H1 (cell line): Measurements from ENCODE around the gene TEAD3. TPM values are rescaled to one million over a fixed set of nuclear protein-coding genes. Genes with fewer than 3 reads are reported as not detected.
A peak's percentile ranks its signal among the peaks of the same experiment; 100 is the strongest.

Experiments used
- CTCF ChIA-PET: fragments of 300-600 bp; sonication (Branson Sonifier 250); formaldehyde crosslinking; loops from one replicate; lab custom pipeline; 2021; ENCODE audit not compliant: partially characterized antibody; lab: Charles Lee
- POLR2A ChIA-PET: fragments of 300-600 bp; sonication (Branson Sonifier 250); formaldehyde crosslinking; loops from one replicate; lab custom pipeline; 2021; ENCODE audit warnings: inconsistent platforms; ENCODE audit not compliant: partially characterized antibody; lab: Charles Lee
- DNase-seq, 2 experiments: peaks; one replicate each; pipeline versions ENCODE4 v3.0.0 to v3.0.0-alpha.2; 2010 to 2022; ENCODE audit warnings: low spot score in 2 of 2, low read depth in 1 of 2, mixed read lengths in 1 of 2
- FAIRE-seq: peaks from 2 replicates; lab custom pipeline; 2011; peaks lifted over from hg19 to GRCh38; lab: Jason Lieb, UNC
- H2AFZ ChIP-seq: 2 replicates; pipeline ENCODE4 v1.8.1; 2012; ENCODE audit warnings: low read length, inconsistent platforms
- H2AK5ac ChIP-seq: 2 replicates; pipeline ENCODE4 v1.6.1; 2013; ENCODE audit warnings: low read depth, low read length
- H2BK120ac ChIP-seq: replicated peaks from 2 replicates; pipeline ENCODE3; 2013; ENCODE audit warnings: low read depth, low read length, inconsistent platforms
- H2BK12ac ChIP-seq: 2 replicates; pipeline ENCODE4 v1.6.1; 2013; ENCODE audit warnings: low read depth, low read length
- H2BK15ac ChIP-seq: 2 replicates; pipeline ENCODE4 v1.6.1; 2013; ENCODE audit warnings: low read length
- H2BK20ac ChIP-seq: 2 replicates; pipeline ENCODE4 v1.6.1; 2013; ENCODE audit warnings: low read length
- H2BK5ac ChIP-seq: 2 replicates; pipeline ENCODE4 v1.6.1; 2013; ENCODE audit warnings: low read depth, low read length
- H3K14ac ChIP-seq: 2 replicates; pipeline ENCODE4 v1.6.1; 2013; ENCODE audit warnings: inconsistent platforms; ENCODE audit not compliant: insufficient read length
- H3K18ac ChIP-seq: 2 replicates; pipeline ENCODE4 v1.6.1; 2013; ENCODE audit warnings: low read length; ENCODE audit errors: extremely low read depth
- H3K23ac ChIP-seq: 2 replicates; pipeline ENCODE4 v1.6.1; 2013; ENCODE audit warnings: inconsistent platforms; ENCODE audit not compliant: insufficient read length
- H3K23me2 ChIP-seq: 2 replicates; pipeline ENCODE4 v1.6.1; 2013; ENCODE audit warnings: low read depth, low read length
- H3K27ac ChIP-seq: 2 replicates; pipeline ENCODE4 v1.6.1; 2011; ENCODE audit warnings: low read depth, low read length, inconsistent platforms
- H3K27me3 ChIP-seq, 4 experiments: replicated peaks in 1 of 4; 1 replicate in 1 of 4; 2 replicates in 3 of 4; pipeline versions ENCODE4 v1.6.1 to v1.8.1; 2011 to 2013; ENCODE audit warnings: low read length in 3 of 4, mild to moderate bottlenecking in 3 of 4, inconsistent platforms in 2 of 4, mixed read lengths in 2 of 4, moderate library complexity in 1 of 4; ENCODE audit not compliant: control insufficient read depth in 3 of 4, insufficient read depth in 3 of 4; ENCODE audit errors: extremely low read depth in 1 of 4
- H3K36me3 ChIP-seq, 4 experiments: 2 replicates each; pipeline versions ENCODE4 v1.6.1 to v1.8.1; 2011 to 2013; ENCODE audit warnings: mild to moderate bottlenecking in 4 of 4, low read length in 3 of 4, moderate library complexity in 2 of 4, control low read depth in 1 of 4, inconsistent platforms in 1 of 4; ENCODE audit not compliant: insufficient read depth in 4 of 4, control insufficient read depth in 2 of 4
- H3K4ac ChIP-seq: replicated peaks from 2 replicates; pipeline ENCODE3; 2013; ENCODE audit warnings: low read length, low read depth, mixed read lengths, inconsistent platforms; ENCODE audit not compliant: insufficient read length
- H3K4me1 ChIP-seq, 4 experiments: replicated peaks in 1 of 4; 1 replicate in 1 of 4; 2 replicates in 3 of 4; pipeline versions ENCODE4 v1.6.1 to v1.8.1; 2011 to 2013; ENCODE audit warnings: low read length in 3 of 4, inconsistent platforms in 2 of 4, mixed read lengths in 1 of 4; ENCODE audit not compliant: insufficient read depth in 4 of 4, control insufficient read depth in 3 of 4
- H3K4me2 ChIP-seq, 2 experiments: 2 replicates each; pipeline versions ENCODE4 v1.6.1 to v1.8.1; 2011 to 2013; ENCODE audit warnings: low read depth in 2 of 2, low read length in 2 of 2, control low read depth in 1 of 2, inconsistent platforms in 1 of 2, mild to moderate bottlenecking in 1 of 2; ENCODE audit not compliant: insufficient read depth in 1 of 2
- H3K4me3 ChIP-seq, 4 experiments: fragments of 200-600, 300-600 bp in 1 of 4; sonication (generic), shearing (Covaris generic), sonication (Bioruptor Twin) in 1 of 4; 2 replicates each; pipeline versions ENCODE4 v1.5.1 to v1.8.1; 2011 to 2016; ENCODE audit warnings: low read length in 4 of 4, low read depth in 3 of 4, control low read depth in 2 of 4, inconsistent platforms in 2 of 4, mild to moderate bottlenecking in 2 of 4, mixed read lengths in 1 of 4, moderate library complexity in 1 of 4; ENCODE audit not compliant: insufficient read depth in 2 of 4; ENCODE audit errors: extremely low read depth in 1 of 4
- H3K56ac ChIP-seq: replicated peaks from 2 replicates; pipeline ENCODE3; 2013; ENCODE audit warnings: low read depth, mild to moderate bottlenecking, mixed read lengths, low read length, inconsistent platforms; ENCODE audit not compliant: insufficient read length
- H3K79me1 ChIP-seq: 2 replicates; pipeline ENCODE4 v1.6.1; 2013; ENCODE audit warnings: low read depth, low read length, control low read depth
- H3K79me2 ChIP-seq, 2 experiments: 2 replicates each; pipeline versions ENCODE4 v1.6.1 to v1.8.1; 2012 to 2013; ENCODE audit warnings: low read length in 2 of 2, mild to moderate bottlenecking in 2 of 2, inconsistent platforms in 1 of 2; ENCODE audit not compliant: insufficient read depth in 2 of 2, control insufficient read depth in 1 of 2
- H3K9ac ChIP-seq, 4 experiments: replicated peaks in 1 of 4; 1 replicate in 1 of 4; 2 replicates in 3 of 4; pipeline versions ENCODE4 v1.6.1 to v1.8.1; 2011 to 2013; ENCODE audit warnings: low read depth in 3 of 4, low read length in 3 of 4, control low read depth in 2 of 4, mild to moderate bottlenecking in 2 of 4, moderate library complexity in 2 of 4, inconsistent platforms in 1 of 4; ENCODE audit errors: extremely low read depth in 1 of 4
- H3K9me3 ChIP-seq, 2 experiments: 2 replicates each; pipeline versions ENCODE4 v1.6.1 to v1.8.1; 2012 to 2013; ENCODE audit warnings: mild to moderate bottlenecking in 2 of 2, moderate library complexity in 2 of 2, control low read depth in 1 of 2, inconsistent platforms in 1 of 2, low read depth in 1 of 2, low read length in 1 of 2, mixed read lengths in 1 of 2; ENCODE audit not compliant: insufficient read depth in 2 of 2
- H4K20me1 ChIP-seq, 2 experiments: replicated peaks in 1 of 2; 2 replicates each; pipeline versions ENCODE3 to v1.8.1; 2011 to 2013; ENCODE audit warnings: inconsistent platforms in 2 of 2, low read length in 2 of 2, mild to moderate bottlenecking in 1 of 2; ENCODE audit not compliant: insufficient read depth in 2 of 2, control insufficient read depth in 1 of 2
- H4K5ac ChIP-seq: 2 replicates; pipeline ENCODE4 v1.6.1; 2013; ENCODE audit warnings: low read length, low read depth, mixed read lengths, inconsistent platforms; ENCODE audit not compliant: insufficient read length
- H4K8ac ChIP-seq: 2 replicates; pipeline ENCODE4 v1.8.0; 2013; ENCODE audit warnings: mild to moderate bottlenecking, moderate library complexity, low read length, inconsistent platforms; ENCODE audit not compliant: insufficient read depth; ENCODE audit errors: extremely low read depth
- H4K91ac ChIP-seq: replicated peaks from 2 replicates; pipeline ENCODE3; 2013; ENCODE audit warnings: low read length, mixed read lengths, inconsistent platforms; ENCODE audit not compliant: insufficient read length
- CREB1 ChIP-seq: IDR thresholded peaks from 2 replicates; pipeline ENCODE4 v1.6.1; 2012; ENCODE audit warnings: inconsistent platforms
- CTBP2 ChIP-seq: IDR thresholded peaks from 2 replicates; pipeline ENCODE4 v1.7.0; 2011; ENCODE audit warnings: borderline replicate concordance, mild to moderate bottlenecking, moderate library complexity, mixed read lengths, low read length; ENCODE audit not compliant: insufficient read depth, insufficient read length
- GTF2F1 ChIP-seq: IDR thresholded peaks from 2 replicates; pipeline ENCODE4 v1.6.1; 2012; ENCODE audit warnings: low read depth, low read length, improper control_type of control experiment, borderline replicate concordance
- JUND ChIP-seq: IDR thresholded peaks from 2 replicates; pipeline ENCODE4 v1.6.1; 2011; ENCODE audit warnings: mild to moderate bottlenecking, improper control_type of control experiment, low read length
- KDM1A ChIP-seq: fragments of 200-600, 300-600 bp; sonication (generic); IDR thresholded peaks from 2 replicates; pipeline ENCODE4 v1.7.1; 2016; ENCODE audit warnings: mild to moderate bottlenecking, low read length, borderline replicate concordance
- KDM5A ChIP-seq: fragments of 200-600 bp; IDR thresholded peaks from 2 replicates; pipeline ENCODE4 v1.7.1; 2012; ENCODE audit warnings: mild to moderate bottlenecking, low read length, inconsistent platforms, mixed read lengths
- PHF8 ChIP-seq: fragments of 200-600 bp; sonication (generic); conservative IDR thresholded peaks from 2 replicates; pipeline ENCODE4 v1.7.1; 2012; ENCODE audit warnings: low read depth, mild to moderate bottlenecking, inconsistent platforms, low read length, moderate library complexity
- POU5F1 ChIP-seq: IDR thresholded peaks from 2 replicates; pipeline ENCODE4 v1.6.1; 2011; ENCODE audit warnings: low read depth, mild to moderate bottlenecking, low read length, moderate library complexity
- SP4 ChIP-seq: IDR thresholded peaks from 2 replicates; pipeline ENCODE4 v1.6.1; 2012; ENCODE audit warnings: low read length, inconsistent platforms
- WGBS, 2 experiments: shearing (Covaris generic) in 1 of 2; methylation state at CpG; one replicate each; pipeline versions ENCODE4 v1.1.6 to v1.1.7; 2013 to 2015; ENCODE audit warnings: low lambda C conversion rate in 2 of 2, mixed read lengths in 2 of 2, inconsistent platforms in 1 of 2, low coverage in 1 of 2, missing lambda C conversion rate in 1 of 2; ENCODE audit not compliant: insufficient replicate concordance in 2 of 2, insufficient coverage in 1 of 2, insufficient read length in 1 of 2; ENCODE audit errors: extremely low coverage in 1 of 2, missing lambda C conversion rate in 1 of 2; 5-methylcytosine and 5-hydroxymethylcytosine counted together
- polyA plus RNA-seq, 7 experiments: library from polyadenylated mRNA; depleted of rRNA in 3 of 7; stranded (reverse) in 5 of 7; unstranded in 2 of 7; fragments of >200 nt in 5 of 7; fragments of 200-250 nt in 2 of 7; gene quantifications; 1 replicate in 5 of 7; 2 replicates in 1 of 7; 4 replicates in 1 of 7; pipeline versions ENCODE4 v1.2.1 to v1.2.3, GENCODE V29; 2011 to 2013; ENCODE audit warnings: missing spikeins in 2 of 7, mixed read lengths in 2 of 7
- total RNA-seq: library from RNA; stranded (reverse); fragmentation: NEBNext Ultra II Directional; extraction: Animal tissue kit (Norgen Biotek cat#: 25700); gene quantifications from 2 replicates; pipeline ENCODE4 v1.2.1, GENCODE V29; 2021

TEAD3 gene
- total and polyA plus RNA-seq, 2 of the 8 experiments (the other 6 are each of a cell fraction or from before 2014, with no cell fraction given): 20.1 to 28.7 TPM

- Histone ChIP-seq H3K23ac (no peak overlapping the region), H2BK15ac (no peak overlapping the region), H2BK5ac (no peak overlapping the region), H3K9me3 (no peaks in the 10 kb centered on the region), H2AK5ac (no peak overlapping the region), H4K20me1 (no peaks in the 10 kb centered on the region), H4K5ac (no peak overlapping the region), H3K4me3 (no peak overlapping the region), H3K23me2 (no peaks in the 10 kb centered on the region), H3K27me3 (no peaks in the 10 kb centered on the region), H3K4ac (no peak overlapping the region), H2BK120ac (no peak overlapping the region), H3K9ac (no peak overlapping the region), H3K36me3 (no peaks in the 10 kb centered on the region), H3K27ac (no peak overlapping the region), H3K79me2 (no peaks in the 10 kb centered on the region), H3K4me2 (no peak overlapping the region), H3K79me1 (no peaks in the 10 kb centered on the region), H3K4me1 (no peaks in the 10 kb centered on the region), H2BK20ac (no peak overlapping the region), H3K18ac (no peak overlapping the region)
- POLR2A ChIA-PET: interaction anchor here (1.1 kb wide), 1 partner anchor 28 kb away, joined by 3 read pairs; no protein-coding TSS in a partner anchor
- CTCF ChIA-PET: interaction anchor here (0.7 to 10.5 kb wide), 10 partner anchors 8 to 147 kb away, joined by 3 to 161 read pairs (median 7); partner anchors contain the start of genes DEF6, FANCE, PPARD and RPL10A
- TF ChIP-seq SP4 (no peak), CTBP2 (no peak), PHF8 (no peak), KDM1A (peak; percentile 60; the same call in 1 of the 2 replicates), GTF2F1 (no peak), POU5F1 (no peak), CREB1 (no peak), JUND (peak; percentile 41; the same call in 1 of the 2 replicates), KDM5A (no peak)
- TF ChIP-seq, all 59 proteins: peak for 2
- 83% methylated on average over 9 of the region's 9 CpGs; no CpG with 5 or more reads in 1 of the 2 experiments for WGBS, 2 experiments
- no peak for DNase-seq
- Histone ChIP-seq H4K91ac (no peak overlapping the region), H3K14ac (no peak overlapping the region), H2BK12ac (no peak overlapping the region), H2AFZ (no peak overlapping the region), H3K56ac (no peak overlapping the region), H4K8ac (no peak overlapping the region)
- FAIRE-seq: no peak
Measured at GRCh38 chr6:35443341-35444030, 53.4 kb downstream of the TEAD3 start.
